DOHH2 (cell line): Measurements from ENCODE around the gene TIMM44.

ENCODE experiments used
- H3F3A ChIP-seq: fragments of 200-600 bp; sonication (generic), shearing (Covaris generic); 2 replicates; pipeline ENCODE4 v1.6.0; 2016; ENCODE audit warnings: antibody characterized with exemption, mild to moderate bottlenecking; ENCODE audit not compliant: control insufficient read depth, insufficient read depth
- H3K27ac ChIP-seq: fragments of 200-600 bp; sonication (generic); 2 replicates; pipeline ENCODE4 v1.5.1; 2014; ENCODE audit warnings: low read depth, mild to moderate bottlenecking, low read length, moderate library complexity
- H3K27me3 ChIP-seq: fragments of 200-600 bp; sonication (generic); 2 replicates; pipeline ENCODE4 v1.6.1; 2014; ENCODE audit warnings: mild to moderate bottlenecking, low read length, mixed read lengths; ENCODE audit not compliant: control insufficient read depth
- H3K36me3 ChIP-seq: fragments of 200-600 bp; sonication (generic); 2 replicates; pipeline ENCODE4 v1.6.1; 2014; ENCODE audit warnings: mild to moderate bottlenecking, low read length, moderate library complexity, mixed read lengths; ENCODE audit not compliant: control insufficient read depth
- H3K4me1 ChIP-seq: fragments of 200-600 bp; sonication (generic); 2 replicates; pipeline ENCODE4 v1.6.1; 2014; ENCODE audit warnings: mild to moderate bottlenecking, low read length, mixed read lengths; ENCODE audit not compliant: control insufficient read depth
- H3K4me2 ChIP-seq: fragments of 200-600 bp; sonication (generic); 2 replicates; pipeline ENCODE4 v1.6.0; 2014; ENCODE audit warnings: mild to moderate bottlenecking, low read length, moderate library complexity
- H3K4me3 ChIP-seq: fragments of 200-600 bp; sonication (generic); 2 replicates; pipeline ENCODE4 v1.5.1; 2014; ENCODE audit warnings: mild to moderate bottlenecking, low read length, mixed read lengths
- H3K79me2 ChIP-seq: fragments of 200-600 bp; sonication (generic); 2 replicates; pipeline ENCODE4 v1.6.1; 2014; ENCODE audit warnings: mild to moderate bottlenecking, low read length, mixed read lengths; ENCODE audit not compliant: control insufficient read depth
- H3K9me2 ChIP-seq: fragments of 200-600 bp; sonication (generic); replicated peaks from 2 replicates; pipeline ENCODE4 v1.6.1; 2014; ENCODE audit warnings: mild to moderate bottlenecking, low read length, mixed read lengths; ENCODE audit not compliant: control insufficient read depth
- H3K9me3 ChIP-seq: fragments of 200-600 bp; sonication (generic); 2 replicates; pipeline ENCODE4 v1.6.1; 2014; ENCODE audit warnings: antibody characterized with exemption, low read length, mixed read lengths; ENCODE audit not compliant: control insufficient read depth, insufficient read depth
- H4K20me1 ChIP-seq: fragments of 200-600 bp; sonication (generic); 2 replicates; pipeline ENCODE4 v1.6.0; 2014; ENCODE audit warnings: low read depth, mild to moderate bottlenecking, antibody characterized with exemption, low read length, moderate library complexity; ENCODE audit not compliant: control insufficient read depth, insufficient read depth
- EZH2phosphoT487 ChIP-seq: fragments of 200-600 bp; sonication (generic); IDR thresholded peaks from 2 replicates; pipeline ENCODE4 v1.6.1; 2017; ENCODE audit warnings: borderline replicate concordance, mild to moderate bottlenecking, antibody characterized with exemption, low read length, moderate library complexity, mixed read lengths
- TF ChIP-seq, protein P1 (sequence below): fragments of 200-600 bp; sonication (generic); IDR thresholded peaks from one replicate; pipeline ENCODE4 v1.5.1; 2014; ENCODE audit warnings: antibody characterized with exemption, mild to moderate bottlenecking, low read depth, low read length; ENCODE audit not compliant: poor library complexity, severe bottlenecking

The TIMM44 gene

DNA sequence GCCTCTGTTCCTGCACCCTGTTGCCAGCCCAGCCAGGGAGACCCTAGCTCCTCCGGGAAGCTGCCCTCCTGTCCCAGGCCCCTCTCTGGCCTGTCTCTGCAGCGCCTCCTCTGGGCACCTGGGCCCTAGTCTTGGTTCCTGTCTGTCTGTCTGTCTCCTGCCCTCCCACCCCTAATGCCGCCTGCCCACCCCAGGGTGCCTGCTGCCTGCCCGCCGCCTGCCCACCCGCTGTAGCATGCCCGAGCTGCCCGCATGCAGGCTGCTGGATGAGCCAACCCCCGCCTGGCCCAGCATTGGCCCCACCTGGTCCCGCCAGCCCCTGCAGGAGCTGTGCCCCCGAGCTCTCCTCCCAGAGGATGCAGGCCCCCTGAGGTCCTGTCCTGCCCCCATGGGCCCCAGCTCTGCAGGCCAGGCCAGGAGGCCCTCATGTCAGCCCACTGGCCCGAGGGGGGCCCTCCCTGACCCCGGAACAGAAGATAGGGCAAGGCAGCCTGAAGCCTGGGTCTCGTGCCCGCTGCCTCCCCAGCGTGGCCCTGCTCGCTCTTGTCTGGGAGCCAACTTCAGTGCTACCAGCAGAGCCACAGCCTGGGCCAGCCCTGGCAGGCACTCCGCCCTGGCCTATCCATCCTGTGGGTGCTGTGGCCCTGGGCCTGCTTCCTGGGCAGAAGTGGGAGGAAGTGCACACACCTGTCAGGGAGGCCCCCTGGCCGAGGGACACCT lies 34.6 kb downstream of the TIMM44 start:
- no peaks in the 10 kb centered on the region for H3K9me3 ChIP-seq
- H4K20me1 ChIP-seq, result peaks cover 14% of the 10 kb centered on the region
- peaks cover 10% of the 10 kb centered on the region for H3K4me1 ChIP-seq
- H3K4me3 ChIP-seq, result no peak overlapping the region
- H3K4me2 ChIP-seq, result no peak overlapping the region
- no peaks in the 10 kb centered on the region for H3K27me3 ChIP-seq
- TF ChIP-seq EZH2phosphoT487, result no peak
- TF ChIP-seq, protein P1, sequence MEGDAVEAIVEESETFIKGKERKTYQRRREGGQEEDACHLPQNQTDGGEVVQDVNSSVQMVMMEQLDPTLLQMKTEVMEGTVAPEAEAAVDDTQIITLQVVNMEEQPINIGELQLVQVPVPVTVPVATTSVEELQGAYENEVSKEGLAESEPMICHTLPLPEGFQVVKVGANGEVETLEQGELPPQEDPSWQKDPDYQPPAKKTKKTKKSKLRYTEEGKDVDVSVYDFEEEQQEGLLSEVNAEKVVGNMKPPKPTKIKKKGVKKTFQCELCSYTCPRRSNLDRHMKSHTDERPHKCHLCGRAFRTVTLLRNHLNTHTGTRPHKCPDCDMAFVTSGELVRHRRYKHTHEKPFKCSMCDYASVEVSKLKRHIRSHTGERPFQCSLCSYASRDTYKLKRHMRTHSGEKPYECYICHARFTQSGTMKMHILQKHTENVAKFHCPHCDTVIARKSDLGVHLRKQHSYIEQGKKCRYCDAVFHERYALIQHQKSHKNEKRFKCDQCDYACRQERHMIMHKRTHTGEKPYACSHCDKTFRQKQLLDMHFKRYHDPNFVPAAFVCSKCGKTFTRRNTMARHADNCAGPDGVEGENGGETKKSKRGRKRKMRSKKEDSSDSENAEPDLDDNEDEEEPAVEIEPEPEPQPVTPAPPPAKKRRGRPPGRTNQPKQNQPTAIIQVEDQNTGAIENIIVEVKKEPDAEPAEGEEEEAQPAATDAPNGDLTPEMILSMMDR, result no peak
- H3K36me3 ChIP-seq, result peaks cover 38% of the 10 kb centered on the region
- no peaks in the 10 kb centered on the region for H3K9me2 ChIP-seq
- H3K79me2 ChIP-seq, result peaks cover 37% of the 10 kb centered on the region
- no peak overlapping the region for H3K27ac ChIP-seq
- H3F3A ChIP-seq, result no peaks in the 10 kb centered on the region

DNA sequence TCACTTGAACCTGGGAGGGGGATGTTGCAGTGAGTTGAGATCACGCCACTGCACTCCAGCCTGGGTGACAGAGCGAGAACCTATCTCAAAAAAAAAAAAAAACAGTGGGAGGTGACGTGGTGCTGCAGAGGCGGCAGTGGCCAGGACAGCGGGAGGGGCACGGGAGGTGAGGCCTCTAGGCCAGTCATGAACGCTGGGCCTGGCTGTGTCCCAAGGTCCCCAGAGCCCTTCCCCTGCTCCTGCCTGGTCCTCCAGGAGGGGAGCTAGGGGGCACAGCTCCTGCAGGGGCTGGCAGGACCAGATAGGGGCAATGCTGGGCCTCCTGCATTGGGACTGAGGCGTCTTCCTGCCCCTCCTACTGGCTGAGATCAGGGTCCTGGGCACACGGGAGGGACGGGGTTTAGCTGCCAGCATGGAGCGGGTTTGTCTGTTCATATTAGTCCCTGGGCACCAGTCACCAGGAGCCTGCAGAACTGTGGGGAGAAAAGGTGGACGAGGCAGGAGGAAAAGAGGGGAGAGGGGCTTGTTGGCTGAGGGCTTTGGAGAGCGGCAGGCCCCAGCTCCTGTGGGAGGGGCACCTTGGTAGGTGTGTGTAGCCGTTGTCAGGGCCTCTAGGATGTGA lies 35.3 kb downstream of the TIMM44 start:
- Histone ChIP-seq H3K27ac (no peak overlapping the region), H3K9me3 (no peaks in the 10 kb centered on the region), H3K4me1 (peaks cover 10% of the 10 kb centered on the region), H3K36me3 (peaks cover 38% of the 10 kb centered on the region), H3K79me2 (peaks cover 37% of the 10 kb centered on the region), H4K20me1 (peaks cover 14% of the 10 kb centered on the region), H3K4me2 (no peak overlapping the region), H3K9me2 (no peaks in the 10 kb centered on the region), H3K27me3 (no peaks in the 10 kb centered on the region), H3K4me3 (no peak overlapping the region), H3F3A (no peaks in the 10 kb centered on the region)
- TF ChIP-seq, protein P1, result no peak

DNA sequence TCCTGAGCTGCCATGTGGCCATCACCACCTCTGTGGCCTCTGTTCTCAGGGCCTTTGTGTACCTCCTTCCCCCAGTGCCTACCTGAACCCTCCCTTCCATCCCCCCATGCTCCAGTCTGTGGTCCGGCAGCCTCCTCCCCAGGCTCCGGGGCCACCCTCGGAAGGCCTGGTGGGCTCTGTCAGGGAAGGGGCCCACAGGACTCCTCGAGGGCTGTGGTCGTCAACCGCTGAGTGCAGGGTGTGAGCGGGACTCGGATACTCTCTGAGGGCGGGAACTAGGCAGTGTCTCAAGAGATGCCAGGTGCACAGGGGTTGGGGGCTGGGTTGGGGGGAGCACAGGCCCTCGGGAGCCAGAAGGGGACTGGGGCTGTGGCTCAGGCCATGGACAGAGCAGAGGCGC lies 35.9 kb downstream of the TIMM44 start:
- TF ChIP-seq EZH2phosphoT487, result no peak
- TF ChIP-seq, protein P1, result no peak
- Histone ChIP-seq H3K27ac (no peak overlapping the region), H3K4me3 (no peak overlapping the region), H3K9me2 (no peaks in the 10 kb centered on the region), H4K20me1 (peaks cover 14% of the 10 kb centered on the region), H3K4me1 (peaks cover 15% of the 10 kb centered on the region), H3K79me2 (peaks cover 44% of the 10 kb centered on the region), H3K4me2 (no peak overlapping the region), H3F3A (no peaks in the 10 kb centered on the region), H3K9me3 (no peaks in the 10 kb centered on the region), H3K27me3 (no peaks in the 10 kb centered on the region), H3K36me3 (peaks cover 38% of the 10 kb centered on the region)
